Measurements from ENCODE around the gene PHKB.

- TF ChIP-seq, protein P1, sequence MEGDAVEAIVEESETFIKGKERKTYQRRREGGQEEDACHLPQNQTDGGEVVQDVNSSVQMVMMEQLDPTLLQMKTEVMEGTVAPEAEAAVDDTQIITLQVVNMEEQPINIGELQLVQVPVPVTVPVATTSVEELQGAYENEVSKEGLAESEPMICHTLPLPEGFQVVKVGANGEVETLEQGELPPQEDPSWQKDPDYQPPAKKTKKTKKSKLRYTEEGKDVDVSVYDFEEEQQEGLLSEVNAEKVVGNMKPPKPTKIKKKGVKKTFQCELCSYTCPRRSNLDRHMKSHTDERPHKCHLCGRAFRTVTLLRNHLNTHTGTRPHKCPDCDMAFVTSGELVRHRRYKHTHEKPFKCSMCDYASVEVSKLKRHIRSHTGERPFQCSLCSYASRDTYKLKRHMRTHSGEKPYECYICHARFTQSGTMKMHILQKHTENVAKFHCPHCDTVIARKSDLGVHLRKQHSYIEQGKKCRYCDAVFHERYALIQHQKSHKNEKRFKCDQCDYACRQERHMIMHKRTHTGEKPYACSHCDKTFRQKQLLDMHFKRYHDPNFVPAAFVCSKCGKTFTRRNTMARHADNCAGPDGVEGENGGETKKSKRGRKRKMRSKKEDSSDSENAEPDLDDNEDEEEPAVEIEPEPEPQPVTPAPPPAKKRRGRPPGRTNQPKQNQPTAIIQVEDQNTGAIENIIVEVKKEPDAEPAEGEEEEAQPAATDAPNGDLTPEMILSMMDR (IDR thresholded peaks at IDR 0.05; ENCODE audit: low read length), result no peak
- TF ChIP-seq EZH2phosphoT487 (IDR thresholded peaks at IDR 0.05; ENCODE audit: low read length), result no peak
These were observed 195.9 kb downstream of the PHKB start for GRCh38 chr16:47657032-47657431.

Data from MM.1S (cell line).